ENCODE data around the gene GREB1L. TPM values are rescaled to one million over a fixed set of nuclear protein-coding genes. Genes with fewer than 3 reads are reported as not detected.

The GREB1L gene
- total RNA-seq, 2 experiments from 2014 or later: not detected

DNA sequence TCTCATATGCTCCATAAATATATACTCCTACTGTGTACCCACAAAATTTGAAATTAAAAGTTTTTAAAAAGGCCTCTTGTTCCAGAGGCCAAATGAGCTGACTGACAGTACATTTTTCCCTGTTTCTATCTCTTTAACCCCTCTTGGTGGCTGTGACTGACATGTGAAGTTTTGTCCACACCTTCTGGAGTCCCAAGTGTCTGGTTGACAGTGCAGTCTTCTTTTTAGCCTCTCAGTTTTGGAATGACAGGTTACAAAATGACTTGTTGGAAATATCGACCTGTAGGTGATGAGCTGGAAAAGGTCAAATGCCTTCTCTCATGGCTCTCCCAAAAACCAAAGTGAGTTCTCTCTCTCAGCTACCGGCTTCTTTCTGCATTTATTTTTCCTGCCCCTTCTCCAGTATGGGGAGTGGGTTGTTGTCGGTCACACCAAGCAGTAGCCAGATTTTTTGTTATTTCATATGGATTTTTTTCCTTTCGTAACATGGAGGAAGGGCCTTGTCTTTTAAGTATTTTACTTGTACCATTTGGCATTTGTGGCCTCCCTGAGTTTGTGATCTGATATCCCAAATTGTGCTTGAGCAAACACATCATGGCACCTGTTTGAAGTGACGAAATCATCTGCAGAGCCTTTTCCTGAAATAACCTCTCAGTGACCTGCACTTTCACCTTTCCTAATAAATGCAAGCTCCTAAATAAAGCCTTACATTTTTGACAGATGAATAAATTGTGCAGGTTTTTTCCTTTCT lies 214.6 kb downstream of the GREB1L start:
- intact Hi-C loops (cut with DNase I, micrococcal nuclease): no loop called here
- no peaks in the 10 kb centered on the region for H3K36me3 ChIP-seq (ENCODE audit: insufficient read depth, low read length)
- no peak overlapping the region for H3K4me3 ChIP-seq (ENCODE audit: low read length)
- ATAC-seq (ENCODE audit: poor library complexity) (no peak), DNase-seq (no peak)
- H3K4me1 Mint-ChIP-seq (ENCODE audit: low read depth): no peaks in the 10 kb centered on the region
- no peaks in the 10 kb centered on the region for H3K9me3 Mint-ChIP-seq
- H3K4me3 Mint-ChIP-seq: no peak overlapping the region
- TF ChIP-seq, protein P1, sequence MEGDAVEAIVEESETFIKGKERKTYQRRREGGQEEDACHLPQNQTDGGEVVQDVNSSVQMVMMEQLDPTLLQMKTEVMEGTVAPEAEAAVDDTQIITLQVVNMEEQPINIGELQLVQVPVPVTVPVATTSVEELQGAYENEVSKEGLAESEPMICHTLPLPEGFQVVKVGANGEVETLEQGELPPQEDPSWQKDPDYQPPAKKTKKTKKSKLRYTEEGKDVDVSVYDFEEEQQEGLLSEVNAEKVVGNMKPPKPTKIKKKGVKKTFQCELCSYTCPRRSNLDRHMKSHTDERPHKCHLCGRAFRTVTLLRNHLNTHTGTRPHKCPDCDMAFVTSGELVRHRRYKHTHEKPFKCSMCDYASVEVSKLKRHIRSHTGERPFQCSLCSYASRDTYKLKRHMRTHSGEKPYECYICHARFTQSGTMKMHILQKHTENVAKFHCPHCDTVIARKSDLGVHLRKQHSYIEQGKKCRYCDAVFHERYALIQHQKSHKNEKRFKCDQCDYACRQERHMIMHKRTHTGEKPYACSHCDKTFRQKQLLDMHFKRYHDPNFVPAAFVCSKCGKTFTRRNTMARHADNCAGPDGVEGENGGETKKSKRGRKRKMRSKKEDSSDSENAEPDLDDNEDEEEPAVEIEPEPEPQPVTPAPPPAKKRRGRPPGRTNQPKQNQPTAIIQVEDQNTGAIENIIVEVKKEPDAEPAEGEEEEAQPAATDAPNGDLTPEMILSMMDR (IDR thresholded peaks at IDR 0.05): no peak
- H3K4me1 ChIP-seq (ENCODE audit: insufficient read depth, low read length): no peaks in the 10 kb centered on the region
- ChIA-PET CTCF (no interaction called here), POLR2A (no interaction called here)
- H3K9me3 ChIP-seq (ENCODE audit: control insufficient read depth in 1 of 2, insufficient read depth in 1 of 2, low read length in 2 of 2): no peaks in the 10 kb centered on the region
- H3K27ac ChIP-seq (ENCODE audit: low read depth in 1 of 2, low read length in 2 of 2): no peak overlapping the region
- no peaks in the 10 kb centered on the region for H3K27me3 ChIP-seq (ENCODE audit: control insufficient read depth in 1 of 2, insufficient read depth in 2 of 2, low read length in 2 of 2)
- no peak overlapping the region for H3K27ac Mint-ChIP-seq
- H3K27me3 Mint-ChIP-seq: peaks cover 26% of the 10 kb centered on the region
- no peaks in the 10 kb centered on the region for H3K36me3 Mint-ChIP-seq (ENCODE audit: low read depth)

DNA sequence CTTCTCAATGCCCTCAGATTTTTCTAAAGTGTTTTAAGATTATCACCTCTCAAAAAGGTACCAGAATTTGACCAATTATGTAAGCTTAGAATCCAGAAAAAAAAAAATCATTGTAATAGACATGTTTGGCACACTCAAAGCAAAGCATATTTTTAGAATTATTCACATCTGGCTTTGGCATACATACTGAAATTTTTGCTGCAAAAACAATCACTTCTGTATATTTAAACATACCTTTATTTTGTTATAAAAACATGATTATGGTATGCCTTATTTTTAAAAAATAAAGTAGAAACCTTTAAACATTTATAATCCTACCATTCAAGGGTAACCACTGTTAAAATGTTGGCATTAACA lies 215.1 kb downstream of the GREB1L start:
- POLR2A ChIA-PET: no interaction called here
- Mint-ChIP-seq H3K4me1 (ENCODE audit: low read depth) (no peaks in the 10 kb centered on the region), H3K9me3 (no peaks in the 10 kb centered on the region), H3K36me3 (ENCODE audit: low read depth) (no peaks in the 10 kb centered on the region), H3K27me3 (peaks cover 27% of the 10 kb centered on the region), H3K27ac (no peak overlapping the region), H3K4me3 (no peak overlapping the region)
- H3K4me3 ChIP-seq (ENCODE audit: low read length): no peak overlapping the region
- no peak overlapping the region for H3K27ac ChIP-seq (ENCODE audit: low read depth in 1 of 2, low read length in 2 of 2)
- TF ChIP-seq, protein P1 (IDR thresholded peaks at IDR 0.05): no peak
- intact Hi-C loops (cut with DNase I, micrococcal nuclease): no loop called here
- H3K4me1 ChIP-seq (ENCODE audit: insufficient read depth, low read length): no peaks in the 10 kb centered on the region
- DNase-seq (no peak), ATAC-seq (ENCODE audit: poor library complexity) (no peak)
- H3K9me3 ChIP-seq (ENCODE audit: control insufficient read depth in 1 of 2, insufficient read depth in 1 of 2, low read length in 2 of 2): no peaks in the 10 kb centered on the region
- H3K27me3 ChIP-seq (ENCODE audit: control insufficient read depth in 1 of 2, insufficient read depth in 2 of 2, low read length in 2 of 2): no peaks in the 10 kb centered on the region
- H3K36me3 ChIP-seq (ENCODE audit: insufficient read depth, low read length): no peaks in the 10 kb centered on the region
- CTCF ChIA-PET: no interaction called here

DNA sequence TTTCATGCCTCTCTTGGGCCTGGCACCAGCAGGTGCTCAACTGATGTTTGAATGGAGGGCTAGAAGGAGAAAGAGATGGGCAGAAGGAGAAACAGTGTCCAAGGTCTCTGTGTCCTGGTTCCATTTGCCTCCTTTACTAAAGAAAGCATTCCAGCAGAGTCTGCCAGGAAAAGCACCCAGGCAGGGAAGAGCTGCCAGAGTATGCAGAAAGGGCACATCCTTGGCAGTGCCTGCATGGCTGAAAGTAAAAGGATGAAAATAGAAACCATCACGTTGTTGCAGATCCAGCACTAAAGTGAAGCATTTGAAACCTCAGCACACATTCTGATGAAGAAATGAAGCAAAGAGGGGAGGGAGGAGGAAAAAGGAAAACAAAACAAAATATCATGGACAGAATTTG lies 216.3 kb downstream of the GREB1L start:
- POLR2A ChIA-PET: no interaction called here
- Histone ChIP-seq H3K4me1 (ENCODE audit: insufficient read depth, low read length) (no peaks in the 10 kb centered on the region), H3K27me3 (ENCODE audit: control insufficient read depth in 1 of 2, insufficient read depth in 2 of 2, low read length in 2 of 2) (no peaks in the 10 kb centered on the region), H3K9me3 (ENCODE audit: control insufficient read depth in 1 of 2, insufficient read depth in 1 of 2, low read length in 2 of 2) (no peaks in the 10 kb centered on the region), H3K4me3 (ENCODE audit: low read length) (no peak overlapping the region), H3K27ac (ENCODE audit: low read depth in 1 of 2, low read length in 2 of 2) (no peak overlapping the region), H3K36me3 (ENCODE audit: insufficient read depth, low read length) (no peaks in the 10 kb centered on the region)
- TF ChIP-seq, protein P1 (IDR thresholded peaks at IDR 0.05): no peak
- CTCF ChIA-PET: no interaction called here
- Mint-ChIP-seq H3K27me3 (peaks cover 30% of the 10 kb centered on the region), H3K36me3 (ENCODE audit: low read depth) (no peaks in the 10 kb centered on the region), H3K4me1 (ENCODE audit: low read depth) (no peaks in the 10 kb centered on the region), H3K27ac (no peak overlapping the region), H3K4me3 (no peak overlapping the region), H3K9me3 (no peaks in the 10 kb centered on the region)
- no peak for ATAC-seq (ENCODE audit: poor library complexity)
- DNase-seq: no peak
- intact Hi-C loops (cut with DNase I, micrococcal nuclease): no loop called here
